H1 (cell line): Measurements from ENCODE around the gene NDC80. TPM values are rescaled to one million over a fixed set of nuclear protein-coding genes. Genes with fewer than 3 reads are reported as not detected.

Experiments
- CHD2 ChIP-seq: IDR thresholded peaks from 2 replicates; pipeline ENCODE4 v1.6.1; 2012; ENCODE audit warnings: low read length, improper control_type of control experiment
- EGR1 ChIP-seq: IDR thresholded peaks from 2 replicates; pipeline ENCODE4 v1.6.1; 2011; ENCODE audit warnings: low read depth, low read length, borderline replicate concordance
- EP300 ChIP-seq, 2 experiments: IDR thresholded peaks; 1 replicate in 1 of 2; 2 replicates in 1 of 2; pipeline ENCODE4 v1.6.1; 2011 to 2012; ENCODE audit warnings: low read depth in 2 of 2, low read length in 2 of 2, mild to moderate bottlenecking in 2 of 2, borderline replicate concordance in 1 of 2, inconsistent platforms in 1 of 2, moderate library complexity in 1 of 2
- HDAC6 ChIP-seq: IDR thresholded peaks from one replicate; pipeline ENCODE4 v1.7.1; 2012; ENCODE audit warnings: low read depth, mild to moderate bottlenecking, inconsistent platforms, low read length, moderate library complexity
- RAD21 ChIP-seq, 2 experiments: IDR thresholded peaks in 1 of 2; conservative IDR thresholded peaks in 1 of 2; 2 replicates each; pipeline ENCODE4 v1.6.1; 2011; ENCODE audit warnings: low read depth in 2 of 2, low read length in 2 of 2, improper control_type of control experiment in 1 of 2, inconsistent platforms in 1 of 2, mild to moderate bottlenecking in 1 of 2, moderate library complexity in 1 of 2
- SRF ChIP-seq: IDR thresholded peaks from 2 replicates; pipeline ENCODE4 v1.6.1; 2011; ENCODE audit warnings: mild to moderate bottlenecking, low read depth, low read length, moderate library complexity
- TAF1 ChIP-seq: IDR thresholded peaks from 2 replicates; pipeline ENCODE4 v1.6.1; 2011; ENCODE audit warnings: mild to moderate bottlenecking, low read depth, low read length
- TCF12 ChIP-seq: IDR thresholded peaks from 2 replicates; pipeline ENCODE4 v1.6.1; 2011; ENCODE audit warnings: low read depth, mild to moderate bottlenecking, low read length
- YY1 ChIP-seq: IDR thresholded peaks from 2 replicates; pipeline ENCODE4 v1.6.1; 2011; ENCODE audit warnings: low read depth, mild to moderate bottlenecking, low read length
- ZNF274 ChIP-seq: IDR thresholded peaks from 2 replicates; pipeline ENCODE4 v1.7.0; 2012; ENCODE audit warnings: low read length, borderline replicate concordance; ENCODE audit errors: extremely low read depth
- polyA plus RNA-seq, 7 experiments: library from polyadenylated mRNA; depleted of rRNA in 3 of 7; stranded (reverse) in 5 of 7; unstranded in 2 of 7; fragments of >200 nt in 5 of 7; fragments of 200-250 nt in 2 of 7; gene quantifications; 1 replicate in 5 of 7; 2 replicates in 1 of 7; 4 replicates in 1 of 7; pipeline versions ENCODE4 v1.2.1 to v1.2.3, GENCODE V29; 2011 to 2013; ENCODE audit warnings: missing spikeins in 2 of 7, mixed read lengths in 2 of 7
- total RNA-seq: library from RNA; stranded (reverse); fragmentation: NEBNext Ultra II Directional; extraction: Animal tissue kit (Norgen Biotek cat#: 25700); gene quantifications from 2 replicates; pipeline ENCODE4 v1.2.1, GENCODE V29; 2021

NDC80 gene
- total and polyA plus RNA-seq, 2 of the 8 experiments (the other 6 are each of a cell fraction or from before 2014, with no cell fraction given): 11.0 to 45.0 TPM

- TF ChIP-seq RAD21 (IDR thresholded peaks at IDR 0.05 in 1 of 2, conservative IDR thresholded peaks at IDR 0.05 in 1 of 2; ENCODE audit: low read depth in 2 of 2, low read length in 2 of 2) (no peak), TAF1 (peak; percentile 85), ZNF274 (no peak), HDAC6 (no peak), EGR1 (no peak), TCF12 (no peak), SRF (peak; percentile 89), YY1 (peak; percentile 99), CHD2 (peak; percentile 68), EP300 (IDR thresholded peaks at IDR 0.05; ENCODE audit: borderline replicate concordance in 1 of 2, low read depth in 2 of 2, low read length in 2 of 2) (no peak)
Measured at GRCh38 chr18:2571200-2572170, at the start of gene NDC80, which contains the start of gene METTL4 (continued).
